ENCODE data around the gene TEX13D.
"Not testable (repeated sequence)": the region's sequence is repeated elsewhere in the genome, so short reads cannot be mapped to it uniquely, and the experiment has no call there.

Gene TEX13D

GRCh38 chrX:124332481-124333424 is at the start of gene TEX13D:
Gene TEX13D, plus strand, starts transcription at chrX:124332660. Its CDS starts 258 bp downstream, at chrX:124332918.
- no peak for TF ChIP-seq CTCF (IDR thresholded peaks at IDR 0.05; ENCODE audit: low read depth, low read length)
- no peak within 1 kb of the TSS for H3K4me3 ChIP-seq (ENCODE audit: low read depth, low read length)
- no peak for DNase-seq (ENCODE audit: low read depth, low spot score)
- in situ Hi-C loops (cut with HindIII; ENCODE audit: low sequenced_read_pairs) = no loop called here

GRCh38 chrX:124289443-124289842 is 43.0 kb upstream of the TEX13D start:
- no peak overlapping the region for H3K4me3 ChIP-seq (ENCODE audit: low read depth, low read length)
- no peak for DNase-seq (ENCODE audit: low read depth, low spot score)
- no peak for TF ChIP-seq CTCF (IDR thresholded peaks at IDR 0.05; ENCODE audit: low read depth, low read length)
- in situ Hi-C loops (cut with HindIII; ENCODE audit: low sequenced_read_pairs) = no loop called here

- TF ChIP-seq CTCF (IDR thresholded peaks at IDR 0.05; ENCODE audit: low read depth, low read length) = no peak
- H3K4me3 ChIP-seq (ENCODE audit: low read depth, low read length) = no peak overlapping the region
- in situ Hi-C loops (cut with HindIII; ENCODE audit: low sequenced_read_pairs) = no loop called here
- DNase-seq (ENCODE audit: low read depth, low spot score) = no peak
Measured at GRCh38 chrX:124293810-124294209, 38.6 kb upstream of the TEX13D start.

GRCh38 chrX:124299323-124299722 is 33.1 kb upstream of the TEX13D start:
- DNase-seq (ENCODE audit: low read depth, low spot score); in situ Hi-C loops (cut with HindIII; ENCODE audit: low sequenced_read_pairs); H3K4me3 ChIP-seq (ENCODE audit: low read depth, low read length): not testable (repeated sequence)

GRCh38 chrX:124300405-124300804 is 32.1 kb upstream of the TEX13D start:
- DNase-seq (ENCODE audit: low read depth, low spot score) = no peak
- no peak overlapping the region for H3K4me3 ChIP-seq (ENCODE audit: low read depth, low read length)
- in situ Hi-C loops (cut with HindIII; ENCODE audit: low sequenced_read_pairs) = no loop called here
- TF ChIP-seq CTCF (IDR thresholded peaks at IDR 0.05; ENCODE audit: low read depth, low read length) = no peak

- DNase-seq (ENCODE audit: low read depth, low spot score) = no peak
- TF ChIP-seq CTCF (IDR thresholded peaks at IDR 0.05; ENCODE audit: low read depth, low read length) = no peak
- in situ Hi-C loops (cut with HindIII; ENCODE audit: low sequenced_read_pairs) = no loop called here
- H3K4me3 ChIP-seq (ENCODE audit: low read depth, low read length) = no peak overlapping the region
Measured at GRCh38 chrX:124307253-124307907, 25.1 kb upstream of the TEX13D start.

- in situ Hi-C loops (cut with HindIII; ENCODE audit: low sequenced_read_pairs) = no loop called here
- TF ChIP-seq CTCF (IDR thresholded peaks at IDR 0.05; ENCODE audit: low read depth, low read length) = no peak
- H3K4me3 ChIP-seq (ENCODE audit: low read depth, low read length) = no peak overlapping the region
- no peak for DNase-seq (ENCODE audit: low read depth, low spot score)
Measured at GRCh38 chrX:124325732-124326131, 6.7 kb upstream of the TEX13D start.
